Epithelial cell of esophagus (primary cell): Measurements from ENCODE around the gene PSMF1.
"Not testable (repeated sequence)": the region's sequence is repeated elsewhere in the genome, so short reads cannot be mapped to it uniquely, and the experiment has no call there.

ENCODE experiments used
- DNase-seq: peaks from one replicate; pipeline ENCODE4 v3.0.0; 2010; ENCODE audit warnings: low read depth
- H3K4me3 ChIP-seq: 2 replicates; pipeline ENCODE4 v1.5.1; 2011; ENCODE audit warnings: mild to moderate bottlenecking, low read length, control low read depth
- TF ChIP-seq, protein P1 (sequence below): IDR thresholded peaks from 2 replicates; pipeline ENCODE4 v1.5.1; 2011; ENCODE audit warnings: low read depth, mild to moderate bottlenecking, low read length, control low read depth, inconsistent platforms; ENCODE audit not compliant: insufficient read depth; ENCODE audit errors: missing control alignments

Gene PSMF1

DNA sequence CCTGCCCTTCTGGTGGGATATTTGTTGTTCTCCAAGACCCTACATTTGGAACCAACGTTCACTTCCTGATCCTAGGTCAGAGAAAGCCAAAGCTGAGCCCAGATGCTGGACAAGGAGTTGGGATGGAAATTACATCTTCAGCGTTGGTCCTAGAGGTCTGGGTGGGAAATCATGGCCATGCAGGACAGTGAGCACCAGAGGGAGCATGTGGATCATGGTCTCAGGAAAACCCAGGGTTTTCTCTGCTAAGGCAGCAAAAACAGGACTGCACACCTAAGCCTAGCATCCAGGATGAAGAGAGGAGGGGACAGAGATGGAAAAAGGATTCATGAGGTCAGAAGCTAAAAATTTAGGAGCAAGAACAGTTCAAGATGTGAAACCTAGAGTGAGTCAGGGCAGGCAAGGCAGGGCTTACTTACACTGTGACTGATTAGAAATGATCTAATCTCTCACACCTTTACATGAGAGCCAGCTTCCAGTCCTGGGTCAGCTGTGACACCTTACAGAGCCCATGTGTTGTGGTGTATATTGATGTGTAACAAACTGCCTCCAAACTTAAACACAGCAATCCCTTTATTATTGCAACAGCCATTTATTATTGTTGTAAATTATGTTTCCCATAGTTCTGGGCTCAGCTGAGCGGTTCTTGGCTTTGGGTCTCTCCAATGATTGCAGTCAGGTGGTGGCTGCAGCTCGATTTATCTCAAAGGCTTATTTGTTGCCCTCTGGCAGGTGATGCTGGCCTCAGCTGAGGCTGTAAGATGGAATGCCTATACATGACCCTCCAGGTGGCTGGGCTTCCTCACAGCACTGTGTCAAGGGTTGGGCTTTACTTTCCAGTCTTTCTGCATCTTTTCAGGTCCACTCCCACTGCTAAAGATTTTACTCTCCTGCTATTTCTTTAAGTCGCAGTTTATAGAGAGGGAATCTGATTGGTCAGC is 91.3 kb downstream of the PSMF1 start:
- DNase-seq, result peak; percentile 54
- no peak overlapping the region for H3K4me3 ChIP-seq
- TF ChIP-seq, protein P1, sequence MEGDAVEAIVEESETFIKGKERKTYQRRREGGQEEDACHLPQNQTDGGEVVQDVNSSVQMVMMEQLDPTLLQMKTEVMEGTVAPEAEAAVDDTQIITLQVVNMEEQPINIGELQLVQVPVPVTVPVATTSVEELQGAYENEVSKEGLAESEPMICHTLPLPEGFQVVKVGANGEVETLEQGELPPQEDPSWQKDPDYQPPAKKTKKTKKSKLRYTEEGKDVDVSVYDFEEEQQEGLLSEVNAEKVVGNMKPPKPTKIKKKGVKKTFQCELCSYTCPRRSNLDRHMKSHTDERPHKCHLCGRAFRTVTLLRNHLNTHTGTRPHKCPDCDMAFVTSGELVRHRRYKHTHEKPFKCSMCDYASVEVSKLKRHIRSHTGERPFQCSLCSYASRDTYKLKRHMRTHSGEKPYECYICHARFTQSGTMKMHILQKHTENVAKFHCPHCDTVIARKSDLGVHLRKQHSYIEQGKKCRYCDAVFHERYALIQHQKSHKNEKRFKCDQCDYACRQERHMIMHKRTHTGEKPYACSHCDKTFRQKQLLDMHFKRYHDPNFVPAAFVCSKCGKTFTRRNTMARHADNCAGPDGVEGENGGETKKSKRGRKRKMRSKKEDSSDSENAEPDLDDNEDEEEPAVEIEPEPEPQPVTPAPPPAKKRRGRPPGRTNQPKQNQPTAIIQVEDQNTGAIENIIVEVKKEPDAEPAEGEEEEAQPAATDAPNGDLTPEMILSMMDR, result peak; percentile 20

DNA sequence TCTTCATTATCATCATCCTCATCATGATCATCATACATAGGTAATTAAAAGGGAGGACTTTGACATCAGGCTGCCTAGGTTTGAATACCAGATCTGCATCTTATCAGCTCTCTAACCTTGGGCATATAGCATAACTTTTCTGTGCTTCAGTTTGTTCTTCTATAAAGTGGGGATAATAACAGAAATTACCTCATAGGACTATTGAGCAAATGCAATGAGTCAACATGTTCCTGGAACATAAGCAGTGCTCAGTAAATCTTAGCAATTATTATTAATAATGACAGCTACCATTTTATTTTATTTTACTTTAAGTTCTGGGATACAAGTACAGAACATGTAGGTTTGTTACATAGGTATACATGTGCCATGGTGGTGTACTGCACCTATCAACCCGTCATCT is 92.1 kb downstream of the PSMF1 start:
- peak; percentile 43 for DNase-seq
- TF ChIP-seq, protein P1, result no peak
- no peak overlapping the region for H3K4me3 ChIP-seq

DNA sequence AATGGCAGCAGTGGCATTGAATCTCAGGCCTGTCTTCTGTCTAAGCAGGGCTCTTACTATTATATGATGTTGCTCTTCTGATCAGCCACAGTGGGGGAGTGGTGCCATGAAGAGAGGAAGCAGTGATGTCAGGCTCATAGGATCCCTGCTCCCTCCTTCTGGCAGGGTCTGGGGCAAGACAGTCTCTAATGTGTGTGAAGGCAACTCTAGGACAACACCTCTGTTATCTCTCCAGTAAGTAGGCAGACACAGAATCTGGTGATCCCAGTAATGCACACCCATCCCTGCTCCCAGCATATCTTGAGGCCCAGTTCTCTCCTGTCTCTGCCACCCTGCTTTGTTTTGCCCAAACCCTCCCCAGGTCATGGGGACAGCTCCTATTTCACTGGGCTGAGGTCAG is 93.6 kb downstream of the PSMF1 start:
- TF ChIP-seq, protein P1, result no peak
- no peak for DNase-seq
- H3K4me3 ChIP-seq, result no peak overlapping the region

DNA sequence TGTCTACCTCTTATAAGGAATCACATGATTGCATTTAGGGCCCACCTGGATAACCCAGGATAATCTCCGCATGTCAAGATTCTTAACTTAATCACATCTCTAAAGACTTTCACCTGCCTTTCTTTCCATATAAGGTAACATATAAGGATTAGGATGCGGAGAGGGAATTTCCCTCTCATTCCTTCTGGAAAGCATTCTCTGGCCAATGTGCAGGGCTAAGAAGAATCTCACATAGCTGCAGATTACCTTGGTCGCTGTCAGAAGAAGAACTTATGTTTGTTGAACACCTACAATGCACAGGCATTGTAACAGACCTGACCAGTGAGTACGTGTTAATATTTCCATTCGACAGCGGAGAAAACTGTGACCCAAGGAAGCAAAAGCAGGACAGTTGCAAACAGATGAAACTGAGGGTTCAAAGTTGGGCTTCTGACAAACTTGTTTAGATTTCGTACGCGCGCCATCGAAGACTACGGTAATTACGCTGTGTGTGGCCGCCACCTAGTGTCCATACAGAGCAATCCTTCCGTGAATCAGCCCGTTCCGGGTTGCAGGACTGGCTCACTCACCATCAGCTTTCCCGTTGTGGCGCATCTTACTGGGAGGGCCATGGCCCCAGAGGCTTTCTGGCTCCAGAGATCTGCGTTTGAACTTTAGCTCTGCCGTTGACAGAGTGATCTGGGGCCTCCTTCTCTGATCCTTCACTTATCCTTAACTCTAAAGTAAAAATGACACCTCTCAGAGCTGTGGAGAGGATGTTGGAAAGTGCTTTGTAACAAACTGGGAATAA is 94.4 kb downstream of the PSMF1 start:
- peak; percentile 82 for DNase-seq
- TF ChIP-seq, protein P1, result peak; percentile 87
- no peak overlapping the region for H3K4me3 ChIP-seq

DNA sequence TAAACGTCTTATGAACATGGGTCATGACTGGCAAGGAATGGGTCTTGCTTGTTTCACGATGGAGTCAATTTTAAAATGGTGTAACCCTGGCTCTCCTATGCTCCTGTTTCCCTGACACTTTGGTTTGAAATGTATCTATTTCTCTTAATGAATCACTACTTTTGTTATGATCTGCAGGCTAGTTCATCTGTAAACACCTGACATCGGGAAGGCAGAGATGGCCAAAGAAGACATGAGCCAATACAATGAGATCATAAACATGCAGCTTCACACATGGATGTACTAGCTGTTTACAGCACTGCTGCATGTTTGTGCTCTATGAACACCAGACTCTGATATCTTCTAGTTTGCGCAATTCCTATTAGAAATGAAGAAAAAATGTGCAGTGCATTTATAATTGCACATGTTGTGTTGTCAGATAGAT is 96.4 kb downstream of the PSMF1 start:
- TF ChIP-seq, protein P1, result no peak
- peak; percentile 9 for DNase-seq
- H3K4me3 ChIP-seq, result no peak overlapping the region

DNA sequence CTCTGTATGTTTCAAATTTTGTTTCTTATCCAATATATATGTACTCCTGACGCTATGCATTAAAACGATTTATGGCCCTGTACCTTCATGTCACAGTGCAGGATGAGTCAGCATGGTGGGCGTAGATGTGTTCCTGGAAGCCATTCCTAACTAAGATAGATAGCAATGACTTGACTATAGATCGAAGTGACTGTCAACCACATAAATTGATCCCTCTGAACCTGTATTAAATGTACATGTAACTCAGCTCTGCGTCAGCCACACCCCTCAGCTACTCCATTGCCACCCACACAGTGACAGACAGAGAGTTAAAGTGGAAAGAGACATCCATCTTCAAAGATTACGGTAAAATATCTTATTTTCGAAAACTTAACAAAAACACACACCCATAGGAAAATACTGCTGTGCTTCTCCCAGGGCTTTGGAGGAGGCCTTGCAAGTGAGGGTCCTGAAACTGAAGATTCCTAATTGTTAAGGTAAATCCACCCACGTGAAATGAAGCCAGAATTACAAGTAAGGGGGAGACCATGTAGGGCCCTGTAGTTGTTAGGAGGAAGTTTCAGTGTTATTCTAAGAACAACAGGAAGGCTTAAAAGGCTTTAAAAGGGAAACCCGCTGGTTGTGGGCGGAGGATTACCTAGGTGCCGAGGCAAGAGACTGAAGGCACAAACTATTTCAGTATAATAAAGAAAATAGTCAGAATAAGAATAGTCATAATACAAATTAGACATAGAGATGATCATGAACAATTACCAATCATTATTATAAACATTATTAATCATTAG is 97.2 kb downstream of the PSMF1 start:
- H3K4me3 ChIP-seq, result no peak overlapping the region
- TF ChIP-seq, protein P1, result no peak
- DNase-seq, result no peak

DNA sequence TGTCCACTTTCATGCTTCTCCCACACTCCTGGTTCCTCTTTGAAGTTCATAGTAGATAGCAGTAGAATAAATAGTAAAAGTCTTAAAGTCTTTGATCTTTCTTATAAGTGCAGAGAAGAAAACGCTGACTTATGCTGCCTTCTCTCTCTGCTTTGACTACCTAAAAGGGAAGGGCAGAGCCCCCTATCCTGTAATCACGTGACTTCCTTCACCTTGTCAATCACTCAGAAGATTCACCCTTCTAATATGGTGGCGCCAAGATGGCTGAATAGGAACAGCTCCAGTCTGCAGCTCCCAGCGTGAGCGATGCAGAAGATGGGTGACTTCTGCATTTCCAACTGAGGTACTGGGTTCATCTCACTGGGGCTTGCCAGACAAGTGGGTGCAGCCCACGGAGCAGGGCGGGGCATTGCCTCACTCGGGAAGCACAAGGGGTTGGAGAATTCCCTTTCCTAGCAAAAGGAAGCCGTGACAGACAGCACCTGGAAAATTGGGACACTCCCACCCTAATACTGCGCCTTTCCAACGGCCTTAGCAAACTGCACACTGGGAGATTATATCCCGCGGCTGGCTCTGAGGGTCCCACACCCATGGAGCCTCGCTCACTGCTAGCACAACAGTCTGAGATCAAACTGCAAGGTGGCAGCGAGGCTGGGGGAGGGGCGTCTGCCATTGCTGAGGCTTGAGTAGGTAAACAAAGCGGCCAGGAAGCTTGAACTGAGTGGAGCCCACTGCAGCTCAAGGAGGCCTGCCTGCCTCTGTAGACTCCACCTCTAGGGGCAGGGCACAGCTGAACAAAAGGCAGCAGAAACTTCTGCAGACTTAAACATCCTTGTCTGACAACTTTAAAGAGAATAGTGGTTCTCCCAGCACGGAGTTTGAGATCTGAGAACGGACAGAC is 98.4 kb downstream of the PSMF1 start:
- not testable (repeated sequence) for H3K4me3 ChIP-seq, DNase-seq
